DMS 273 (cell line): Measurements from ENCODE around the gene ALG12.

ENCODE experiments used
- DNase-seq: peaks from one replicate; lab custom pipeline; 2025; ENCODE audit not compliant: unreplicated experiment; lab: John Stamatoyannopoulos, UW

The ALG12 gene

DNA sequence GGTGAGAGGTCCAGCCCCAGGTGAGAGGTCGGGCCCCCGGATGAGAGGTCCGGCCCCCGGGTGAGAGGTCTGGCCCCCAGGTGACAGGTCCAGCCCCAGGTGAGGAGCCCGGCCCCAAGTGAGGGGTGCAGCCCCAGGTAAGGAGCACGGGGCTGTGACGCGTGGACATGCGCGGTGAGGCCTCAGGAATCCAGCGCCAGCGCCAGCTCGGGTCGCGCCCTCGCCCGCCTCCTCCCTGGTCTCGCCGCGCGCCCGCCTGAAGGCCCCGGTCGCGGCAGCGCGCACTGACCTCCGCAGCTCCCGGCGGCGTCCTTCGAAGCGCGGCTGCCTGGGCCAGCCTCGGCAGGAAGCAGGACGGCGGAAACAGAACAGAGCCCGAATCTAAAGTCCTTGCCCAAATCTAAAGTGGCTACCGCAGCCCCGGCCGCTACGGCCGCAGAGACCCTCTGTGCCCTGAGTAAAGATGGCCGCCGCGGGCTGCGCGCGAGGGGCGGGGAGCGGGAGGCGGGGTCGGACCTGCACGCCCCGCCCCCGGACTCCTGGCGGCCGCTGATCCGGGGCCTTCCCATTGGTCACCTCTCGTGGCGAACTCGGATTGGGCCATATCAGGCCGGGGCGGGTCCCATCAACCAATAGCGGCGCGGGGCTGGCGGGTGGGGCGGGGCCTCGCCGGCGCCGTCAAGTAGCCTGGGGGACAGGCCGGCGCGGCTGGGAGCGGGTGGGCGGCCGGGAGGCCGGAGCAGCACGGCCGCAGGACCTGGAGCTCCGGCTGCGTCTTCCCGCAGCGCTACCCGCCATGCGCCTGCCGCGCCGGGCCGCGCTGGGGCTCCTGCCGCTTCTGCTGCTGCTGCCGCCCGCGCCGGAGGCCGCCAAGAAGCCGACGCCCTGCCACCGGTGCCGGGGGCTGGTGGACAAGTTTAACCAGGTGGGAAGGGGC lies at the start of gene ALG12, which contains the start of gene CRELD2:
ALG12 (minus strand) TSS at position 465 of the 937 bp plus-strand sequence. CDS start 4,673 bp downstream, outside the sequence.
CRELD2 (plus strand) TSS at position 661 of the 937 bp plus-strand sequence; CDS start at position 797, 136 bp downstream.
- DNase-seq, result peak; percentile 95

DNA sequence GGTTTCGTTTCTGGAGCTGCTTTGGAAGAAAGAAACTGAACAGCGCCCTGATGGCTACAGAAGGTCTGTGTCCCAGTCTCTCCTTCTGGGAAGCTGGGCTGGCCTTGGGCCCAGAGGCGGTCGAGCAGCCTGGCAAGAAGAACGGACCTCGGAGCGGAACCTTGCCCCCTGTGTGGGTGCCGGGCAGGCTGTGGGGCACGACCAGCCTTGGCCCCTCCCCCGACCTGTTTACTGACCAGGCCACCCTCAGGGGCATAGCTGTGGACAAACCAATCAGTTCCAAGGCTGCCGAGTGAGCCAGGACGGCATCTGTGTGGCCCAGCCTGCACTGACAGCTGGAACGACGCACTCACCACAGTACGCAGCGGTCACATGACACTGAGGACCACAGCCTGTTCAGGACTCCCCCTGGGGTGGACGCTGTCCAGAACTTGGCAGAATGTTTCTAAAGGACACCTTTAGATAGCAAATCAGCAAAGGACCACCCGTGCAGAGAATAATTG lies 49.5 kb upstream of the ALG12 start:
- DNase-seq, result no peak

DNA sequence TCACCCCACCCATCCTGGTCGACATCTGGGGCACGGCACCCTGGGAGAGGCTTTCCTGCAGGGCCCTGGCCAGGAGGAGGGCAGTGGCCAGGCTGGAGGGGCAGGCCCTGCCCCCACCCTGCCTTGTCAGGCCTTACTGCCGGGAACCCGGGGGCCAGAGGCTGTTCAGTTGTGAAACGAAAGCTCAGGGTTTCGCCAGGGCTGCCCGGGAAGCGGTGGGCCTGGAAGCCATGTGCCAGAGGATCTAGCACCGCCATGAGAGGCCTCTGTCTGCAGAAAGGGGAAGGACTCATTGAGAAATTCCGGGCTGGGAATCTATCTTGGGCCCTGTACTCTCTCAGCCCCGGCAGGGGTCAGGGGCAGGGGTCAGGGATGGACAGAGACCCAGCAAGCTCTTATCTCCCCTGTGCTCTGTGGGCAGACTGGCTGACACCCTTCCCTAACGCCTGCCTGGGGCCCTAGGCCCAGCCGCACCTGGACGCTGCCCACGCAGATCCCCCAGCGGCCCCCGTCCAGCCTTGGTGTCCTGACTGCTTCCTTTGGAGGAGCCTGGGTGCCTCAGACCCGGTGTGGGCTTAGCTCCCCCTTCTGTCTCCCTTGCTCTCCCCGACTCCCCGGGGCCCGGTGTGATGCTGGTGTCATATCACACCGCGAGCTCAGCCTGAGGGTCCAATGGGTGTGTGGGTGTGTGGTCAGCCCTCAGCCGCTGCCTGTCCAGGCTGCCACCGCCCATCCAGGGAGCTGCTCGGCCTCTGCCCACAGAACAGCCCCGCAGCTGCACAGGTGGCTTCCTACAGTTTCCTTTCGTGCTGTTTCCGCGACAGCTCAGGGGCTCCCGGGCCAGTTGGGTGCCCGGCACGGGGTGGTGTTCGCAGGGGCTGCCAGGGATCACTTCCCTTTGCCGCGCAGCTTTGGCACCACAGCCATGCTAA lies 48.8 kb upstream of the ALG12 start:
- no peak for DNase-seq

DNA sequence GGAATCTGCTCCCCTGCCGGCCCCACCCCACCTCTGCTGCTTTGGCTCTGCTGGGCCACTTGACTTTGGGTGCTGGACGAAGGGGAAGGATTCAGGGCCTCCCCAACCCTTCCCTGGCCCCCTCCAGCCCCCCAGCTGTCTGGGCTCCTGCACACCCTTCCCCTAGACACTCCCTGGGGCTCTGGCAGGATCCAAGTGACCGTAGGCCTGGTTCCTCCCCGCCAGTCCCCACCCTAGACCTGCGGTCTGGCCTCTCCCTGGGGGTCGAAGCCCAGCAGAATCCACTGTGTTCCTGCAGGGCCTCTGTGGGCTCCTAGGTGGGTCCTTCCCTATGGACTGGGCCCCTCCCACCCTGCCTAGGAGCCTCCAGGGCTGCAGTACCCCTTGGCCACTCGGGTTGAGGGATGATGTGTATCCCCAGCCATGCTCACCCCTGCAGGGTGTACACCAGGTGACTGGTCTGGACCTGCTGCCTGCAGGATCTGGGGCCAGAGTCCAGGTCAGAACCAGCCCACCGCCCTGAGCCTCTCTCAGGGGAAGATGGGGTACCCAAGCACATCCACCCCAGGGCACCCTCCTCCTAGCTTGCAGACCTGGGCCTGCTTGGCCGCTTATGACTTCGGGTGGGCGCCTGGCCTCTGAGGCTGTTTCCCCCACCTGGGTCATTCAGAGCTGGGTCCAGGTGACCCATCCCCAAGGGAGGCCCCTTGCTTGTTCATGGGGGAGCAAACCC lies 48.0 kb upstream of the ALG12 start:
- DNase-seq, result no peak

DNA sequence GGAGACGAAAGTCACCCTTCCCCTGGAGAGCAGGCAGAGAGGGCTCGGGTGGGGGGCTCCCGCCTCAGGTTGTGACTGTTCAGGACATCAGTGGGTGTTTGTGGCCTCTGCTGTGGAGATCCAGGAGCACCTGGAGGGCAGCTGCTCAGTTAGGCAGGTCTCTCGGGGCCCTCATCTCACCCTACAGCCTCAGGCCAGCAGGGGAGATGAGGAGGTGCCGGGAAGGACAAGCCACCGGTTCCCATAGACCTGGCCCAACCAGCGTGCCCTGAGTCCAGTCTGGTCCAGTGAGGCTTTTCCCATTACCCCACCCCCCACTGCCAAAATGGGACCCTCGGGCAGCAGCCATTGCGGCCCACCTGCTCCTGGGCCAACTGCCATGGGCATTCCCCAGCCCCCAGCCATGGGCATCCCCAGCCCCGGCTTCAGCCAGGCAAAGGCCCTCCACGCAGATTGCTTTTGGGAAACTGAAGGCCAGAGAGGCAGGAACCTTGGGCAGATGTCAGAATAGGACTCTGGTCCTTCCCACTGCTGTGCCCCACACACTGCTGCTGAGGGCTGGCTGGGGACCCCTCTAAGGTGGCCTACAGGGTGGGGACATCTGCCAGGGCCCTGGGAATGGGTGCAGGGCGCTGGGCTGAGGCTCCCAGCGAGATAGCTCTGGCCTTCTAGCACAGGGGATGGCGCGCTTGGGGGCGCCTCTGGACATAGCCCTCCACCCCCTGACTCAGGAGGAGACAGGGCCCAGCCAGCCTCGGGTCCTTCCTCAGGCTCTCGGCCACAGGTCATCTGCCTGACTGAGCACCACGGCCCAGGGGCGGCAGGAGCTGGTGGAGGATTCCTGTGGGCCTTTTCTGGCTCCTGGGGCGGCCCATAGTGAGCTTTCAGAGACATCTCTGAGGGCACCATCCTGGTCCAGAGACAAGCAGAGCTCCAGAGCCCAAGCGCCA lies 47.1 kb upstream of the ALG12 start:
- DNase-seq, result no peak

DNA sequence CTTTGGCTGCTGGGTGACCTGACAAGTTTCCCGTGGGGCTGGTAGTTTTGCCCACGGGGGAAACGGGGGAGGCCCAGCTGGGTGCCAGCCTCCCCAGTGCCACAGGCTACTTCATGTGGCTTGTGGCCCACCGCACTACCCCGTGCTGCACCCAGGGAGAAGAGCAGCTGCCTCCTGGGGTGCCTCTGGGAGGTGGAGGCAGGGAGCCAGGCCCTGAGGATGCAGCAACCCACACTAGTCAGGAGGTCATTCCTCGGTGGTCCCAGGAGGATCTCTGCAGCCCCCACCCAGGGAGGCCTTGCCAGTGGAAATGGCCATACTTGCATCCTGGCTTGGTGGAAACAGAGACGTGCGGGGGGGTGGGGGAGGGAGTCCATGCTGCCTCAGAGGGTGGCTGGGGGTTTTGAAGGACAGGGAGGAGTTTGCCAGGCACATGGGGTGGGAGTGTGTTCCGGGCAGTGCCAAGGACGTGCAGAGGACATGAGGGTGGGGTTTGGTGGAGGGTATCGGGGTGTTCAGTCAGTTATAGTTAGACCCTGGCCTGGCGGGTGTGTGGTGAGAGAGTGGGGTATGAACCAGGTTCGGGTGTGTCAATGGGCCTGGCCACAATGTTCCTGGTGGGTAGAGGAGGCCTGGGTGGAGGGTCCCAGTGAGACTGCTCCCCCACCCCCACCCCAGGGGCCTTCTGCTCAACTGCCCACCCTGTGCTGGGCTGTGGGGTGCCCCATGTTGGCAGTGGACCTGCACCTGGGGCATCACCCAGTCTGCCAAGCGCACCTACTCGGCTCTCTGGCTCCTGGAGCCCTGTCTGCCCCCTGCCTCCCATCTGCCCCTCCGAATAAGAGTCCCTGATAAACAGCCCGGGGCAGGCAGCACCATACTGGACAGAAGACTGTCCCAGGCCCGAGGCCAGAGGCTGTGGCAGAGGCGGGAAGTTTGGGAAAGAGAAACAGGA lies 46.2 kb upstream of the ALG12 start:
- no peak for DNase-seq

DNA sequence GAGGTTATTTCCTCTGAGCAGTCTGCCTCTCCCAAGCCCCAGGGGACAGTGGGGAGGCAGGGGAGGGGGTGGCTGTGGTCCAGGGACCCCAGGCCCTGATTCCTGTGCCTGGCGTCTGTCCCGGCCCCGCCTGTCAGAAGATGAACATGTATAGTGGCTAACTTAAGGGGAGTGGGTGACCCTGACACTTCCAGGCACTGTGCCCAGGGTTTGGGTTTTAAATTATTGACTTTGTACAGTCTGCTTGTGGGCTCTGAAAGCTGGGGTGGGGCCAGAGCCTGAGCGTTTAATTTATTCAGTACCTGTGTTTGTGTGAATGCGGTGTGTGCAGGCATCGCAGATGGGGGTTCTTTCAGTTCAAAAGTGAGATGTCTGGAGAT lies 45.4 kb upstream of the ALG12 start:
- no peak for DNase-seq

DNA sequence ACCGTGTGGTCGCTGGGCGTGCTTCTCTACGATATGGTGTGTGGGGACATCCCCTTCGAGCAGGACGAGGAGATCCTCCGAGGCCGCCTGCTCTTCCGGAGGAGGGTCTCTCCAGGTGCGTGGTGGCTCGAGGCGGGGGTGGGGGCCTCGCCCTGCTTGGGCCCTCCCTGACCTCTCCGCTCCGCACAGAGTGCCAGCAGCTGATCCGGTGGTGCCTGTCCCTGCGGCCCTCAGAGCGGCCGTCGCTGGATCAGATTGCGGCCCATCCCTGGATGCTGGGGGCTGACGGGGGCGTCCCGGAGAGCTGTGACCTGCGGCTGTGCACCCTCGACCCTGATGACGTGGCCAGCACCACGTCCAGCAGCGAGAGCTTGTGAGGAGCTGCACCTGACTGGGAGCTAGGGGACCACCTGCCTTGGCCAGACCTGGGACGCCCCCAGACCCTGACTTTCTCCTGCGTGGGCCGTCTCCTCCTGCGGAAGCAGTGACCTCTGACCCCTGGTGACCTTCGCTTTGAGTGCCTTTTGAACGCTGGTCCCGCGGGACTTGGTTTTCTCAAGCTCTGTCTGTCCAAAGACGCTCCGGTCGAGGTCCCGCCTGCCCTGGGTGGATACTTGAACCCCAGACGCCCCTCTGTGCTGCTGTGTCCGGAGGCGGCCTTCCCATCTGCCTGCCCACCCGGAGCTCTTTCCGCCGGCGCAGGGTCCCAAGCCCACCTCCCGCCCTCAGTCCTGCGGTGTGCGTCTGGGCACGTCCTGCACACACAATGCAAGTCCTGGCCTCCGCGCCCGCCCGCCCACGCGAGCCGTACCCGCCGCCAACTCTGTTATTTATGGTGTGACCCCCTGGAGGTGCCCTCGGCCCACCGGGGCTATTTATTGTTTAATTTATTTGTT lies 44.8 kb upstream of the ALG12 start:
- no peak for DNase-seq

DNA sequence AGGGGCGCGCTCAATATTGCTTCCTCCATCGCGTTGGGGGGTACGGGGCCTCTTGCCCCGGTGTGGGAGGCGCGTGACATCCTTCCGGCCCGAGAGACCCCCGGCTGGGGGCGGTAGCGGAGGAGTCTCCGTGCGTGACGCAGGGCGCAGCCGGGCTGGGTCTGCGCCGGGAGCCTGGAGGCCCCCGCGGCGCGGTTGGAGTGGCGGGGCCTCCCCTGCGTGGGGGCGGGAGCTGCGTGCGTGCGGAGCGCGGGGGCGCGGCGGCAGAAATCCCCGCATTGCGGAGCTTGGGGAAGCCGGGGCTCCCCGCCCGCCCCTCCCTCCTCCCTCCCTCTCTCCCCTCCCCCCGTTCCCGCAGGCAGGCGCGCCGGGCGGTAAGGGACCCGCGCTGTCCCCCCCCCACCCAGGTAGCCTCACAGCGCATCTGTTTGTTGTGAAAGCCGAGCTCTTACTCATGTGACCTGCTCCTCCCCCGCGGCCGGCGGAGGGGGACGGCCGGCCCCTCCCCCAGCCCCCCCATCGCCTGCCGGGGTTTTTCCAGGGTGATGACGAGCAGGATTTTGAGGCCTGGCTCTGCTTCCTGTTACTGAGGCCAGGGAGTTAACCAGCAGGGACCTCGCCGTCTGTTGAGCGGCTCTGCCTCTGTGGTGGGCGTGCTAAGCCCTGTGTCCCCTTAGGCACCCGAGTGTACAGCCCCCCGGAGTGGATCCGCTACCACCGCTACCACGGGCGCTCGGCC lies 43.9 kb upstream of the ALG12 start:
- peak; percentile 79 for DNase-seq

DNA sequence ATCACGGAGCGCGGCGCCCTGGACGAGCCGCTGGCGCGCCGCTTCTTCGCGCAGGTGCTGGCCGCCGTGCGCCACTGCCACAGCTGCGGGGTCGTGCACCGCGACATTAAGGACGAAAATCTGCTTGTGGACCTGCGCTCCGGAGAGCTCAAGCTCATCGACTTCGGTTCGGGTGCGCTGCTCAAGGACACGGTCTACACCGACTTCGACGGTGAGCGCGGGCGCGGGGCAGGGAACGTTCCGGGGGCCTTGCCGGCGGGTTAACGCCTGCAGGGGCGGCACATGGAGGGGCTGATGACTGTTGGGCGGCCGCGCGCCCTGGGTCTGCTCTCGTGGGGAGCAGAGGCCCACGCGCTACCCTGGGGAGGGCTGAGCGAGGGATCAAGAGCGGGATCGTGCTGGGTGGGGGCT lies 43.4 kb upstream of the ALG12 start:
- peak; percentile 63 for DNase-seq

DNA sequence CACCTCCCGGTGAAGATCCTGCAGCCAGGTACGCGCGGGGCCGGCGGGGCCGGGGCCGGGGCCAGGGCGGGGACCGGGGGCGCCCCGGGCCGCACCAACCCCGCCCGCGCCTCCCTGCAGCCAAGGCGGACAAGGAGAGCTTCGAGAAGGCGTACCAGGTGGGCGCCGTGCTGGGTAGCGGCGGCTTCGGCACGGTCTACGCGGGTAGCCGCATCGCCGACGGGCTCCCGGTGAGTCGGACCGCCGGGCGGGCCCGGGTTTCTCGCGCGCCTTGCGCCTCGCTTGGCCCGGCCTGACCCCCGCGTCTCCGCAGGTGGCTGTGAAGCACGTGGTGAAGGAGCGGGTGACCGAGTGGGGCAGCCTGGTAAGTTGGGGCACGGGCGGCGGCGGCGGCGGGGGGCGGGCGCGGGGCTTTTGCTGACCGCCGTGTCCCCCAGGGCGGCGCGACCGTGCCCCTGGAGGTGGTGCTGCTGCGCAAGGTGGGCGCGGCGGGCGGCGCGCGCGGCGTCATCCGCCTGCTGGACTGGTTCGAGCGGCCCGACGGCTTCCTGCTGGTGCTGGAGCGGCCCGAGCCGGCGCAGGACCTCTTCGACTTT lies 42.9 kb upstream of the ALG12 start:
- DNase-seq, result peak; percentile 63

DNA sequence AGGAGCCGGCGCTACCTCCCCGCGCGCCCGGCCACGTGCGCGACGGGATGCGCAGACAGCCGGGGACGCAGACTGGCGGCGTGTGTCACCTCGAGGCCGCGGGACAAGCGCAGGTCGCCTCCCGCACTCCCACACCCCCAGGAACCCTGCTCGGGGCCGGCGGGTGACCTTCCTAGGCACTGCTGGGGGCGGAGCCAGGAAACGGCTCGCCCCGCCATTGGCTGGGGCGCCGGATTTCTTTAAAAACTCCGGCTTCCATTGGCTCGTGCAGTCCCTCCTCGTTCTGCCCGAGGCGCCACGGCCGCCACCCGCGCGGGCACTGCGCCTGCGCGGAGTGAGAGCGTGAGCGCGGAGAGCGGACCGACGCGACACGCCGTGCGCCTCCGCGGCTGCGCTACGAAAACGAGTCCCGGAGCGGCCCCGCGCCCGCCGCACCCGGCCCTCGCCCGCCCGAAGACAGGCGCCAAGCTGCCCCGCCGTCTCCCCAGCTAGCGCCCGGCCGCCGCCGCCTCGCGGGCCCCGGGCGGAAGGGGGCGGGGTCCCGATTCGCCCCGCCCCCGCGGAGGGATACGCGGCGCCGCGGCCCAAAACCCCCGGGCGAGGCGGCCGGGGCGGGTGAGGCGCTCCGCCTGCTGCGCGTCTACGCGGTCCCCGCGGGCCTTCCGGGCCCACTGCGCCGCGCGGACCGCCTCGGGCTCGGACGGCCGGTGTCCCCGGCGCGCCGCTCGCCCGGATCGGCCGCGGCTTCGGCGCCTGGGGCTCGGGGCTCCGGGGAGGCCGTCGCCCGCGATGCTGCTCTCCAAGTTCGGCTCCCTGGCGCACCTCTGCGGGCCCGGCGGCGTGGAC lies 42.1 kb upstream of the ALG12 start, which contains the start of gene PIM3:
PIM3 (plus strand) TSS at position 614 of the 846 bp plus-strand sequence; CDS start at position 790, 176 bp downstream.
- DNase-seq, result peak; percentile 98

DNA sequence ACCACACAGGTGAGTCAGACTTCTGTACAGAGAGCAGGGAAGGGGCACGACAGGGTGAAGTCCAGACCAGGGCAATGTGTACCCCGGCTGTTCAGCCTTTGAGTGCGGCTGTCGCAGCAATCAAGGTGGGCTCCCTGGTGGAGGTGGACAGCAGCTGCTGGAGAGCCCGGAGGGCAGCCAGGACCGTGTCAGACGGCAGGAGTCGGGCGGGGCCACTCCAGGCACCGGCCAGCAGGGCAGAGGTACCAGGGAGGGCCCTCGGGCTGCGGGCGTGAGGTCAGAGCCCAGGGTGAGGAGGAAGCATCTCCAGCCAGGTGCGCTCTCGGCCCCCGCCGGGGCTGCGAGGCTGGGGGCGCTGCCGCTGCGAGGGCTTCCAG lies 41.5 kb upstream of the ALG12 start:
- DNase-seq, result no peak

DNA sequence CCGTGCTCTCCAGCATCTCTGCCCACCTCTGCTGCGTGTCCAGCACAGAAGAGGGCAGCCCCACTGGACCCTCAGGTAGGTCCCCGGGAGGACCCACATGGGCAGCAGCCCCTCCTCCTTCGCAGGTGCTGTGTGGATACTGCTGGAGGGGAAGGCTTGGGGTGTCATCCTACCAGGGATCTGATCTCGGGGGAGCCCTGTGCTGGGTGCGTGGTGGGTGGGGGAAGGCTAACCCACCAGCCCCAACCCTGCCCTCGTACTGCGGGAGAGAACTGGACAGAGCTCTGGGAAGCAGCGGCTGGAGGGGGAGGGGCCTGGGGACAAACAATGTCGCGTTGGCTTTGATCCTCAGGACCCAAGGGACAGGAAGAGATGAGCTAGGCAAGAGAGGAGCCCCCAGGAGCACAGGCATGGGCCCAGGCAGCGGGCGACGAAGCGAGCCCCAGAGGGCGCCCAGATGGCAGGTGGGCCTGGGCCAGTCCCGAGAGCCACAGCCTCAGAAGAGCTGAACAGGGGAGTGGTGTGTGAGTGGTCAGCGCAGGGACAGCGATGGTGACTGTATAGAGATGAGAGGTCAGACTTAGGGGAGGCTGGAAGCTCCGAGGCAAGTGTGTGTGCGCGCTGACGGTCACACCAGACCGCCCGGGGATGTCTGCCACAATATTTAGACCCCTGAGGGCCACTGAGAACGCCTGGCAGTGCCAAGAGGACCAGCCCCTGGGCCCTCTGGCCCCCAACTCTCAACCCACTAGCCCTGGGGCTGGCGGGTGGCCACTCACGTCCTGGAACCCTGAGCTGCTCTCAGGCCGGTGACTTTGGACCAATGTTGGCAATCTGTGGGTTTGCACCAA lies 40.9 kb upstream of the ALG12 start:
- no peak for DNase-seq
